Hematopoietic multipotent progenitor cell treated with erythropoietin and hydrocortisone succinate and interleukin-3 and kit ligand, for 4 days (in vitro differentiated cells): ENCODE data around the gene PLEKHG3.

Experiments
- DNase-seq: peaks from one replicate; pipeline ENCODE4 v3.0.0-alpha.2; 2015

PLEKHG3 gene

GRCh38 chr14:64790478-64790877, 86.3 kb downstream of the PLEKHG3 start:
- no peak for DNase-seq

- DNase-seq, result no peak
Observed at GRCh38 chr14:64792231-64792630, 88.0 kb downstream of the PLEKHG3 start.

GRCh38 chr14:64792871-64793560, 88.8 kb downstream of the PLEKHG3 start:
- DNase-seq, result no peak

GRCh38 chr14:64795211-64795610, 91.0 kb downstream of the PLEKHG3 start:
- DNase-seq, result no peak

GRCh38 chr14:64795921-64796320, 91.7 kb downstream of the PLEKHG3 start:
- no peak for DNase-seq

GRCh38 chr14:64796369-64796768, 92.1 kb downstream of the PLEKHG3 start:
- no peak for DNase-seq

GRCh38 chr14:64799555-64799954, 95.3 kb downstream of the PLEKHG3 start:
- DNase-seq, result no peak
